ENCODE data around the gene EXOC4.

Gene EXOC4

GRCh38 chr7:133807624-133808492 is 555.0 kb downstream of the EXOC4 start:
- no peak for DNase-seq

GRCh38 chr7:133808493-133808866 is 555.6 kb downstream of the EXOC4 start:
- no peak for DNase-seq

- DNase-seq: no peak
Observed at GRCh38 chr7:133812877-133813276, 560.0 kb downstream of the EXOC4 start.

- no peak for DNase-seq
Observed at GRCh38 chr7:133815611-133816210, 562.8 kb downstream of the EXOC4 start.

GRCh38 chr7:133819695-133820094 is 566.8 kb downstream of the EXOC4 start:
- DNase-seq: no peak

- no peak for DNase-seq
Observed at GRCh38 chr7:133820584-133820983, 567.7 kb downstream of the EXOC4 start.

GRCh38 chr7:133821171-133821570 is 568.3 kb downstream of the EXOC4 start:
- DNase-seq: no peak

GRCh38 chr7:133822001-133822641 is 569.2 kb downstream of the EXOC4 start:
- DNase-seq: no peak

- no peak for DNase-seq
Observed at GRCh38 chr7:133822868-133823552, 570.1 kb downstream of the EXOC4 start.

- DNase-seq: no peak
Observed at GRCh38 chr7:133824132-133824531, 571.3 kb downstream of the EXOC4 start.

GRCh38 chr7:133827707-133828623 is 575.1 kb downstream of the EXOC4 start:
- no peak for DNase-seq

GRCh38 chr7:133828906-133829305 is 576.0 kb downstream of the EXOC4 start:
- DNase-seq: no peak

GRCh38 chr7:133829336-133829897 is 576.5 kb downstream of the EXOC4 start:
- no peak for DNase-seq

GRCh38 chr7:133830081-133830480 is 577.2 kb downstream of the EXOC4 start:
- DNase-seq: no peak

- DNase-seq: no peak
Observed at GRCh38 chr7:133836666-133837065, 583.8 kb downstream of the EXOC4 start.

GRCh38 chr7:133837224-133837623 is 584.3 kb downstream of the EXOC4 start:
- DNase-seq: no peak

GRCh38 chr7:133839121-133839520 is 586.2 kb downstream of the EXOC4 start:
- DNase-seq: no peak

- DNase-seq: no peak
Observed at GRCh38 chr7:133843341-133843740, 590.5 kb downstream of the EXOC4 start.

GRCh38 chr7:133845005-133845404 is 592.1 kb downstream of the EXOC4 start:
- DNase-seq: no peak

GRCh38 chr7:133846203-133846945 is 593.5 kb downstream of the EXOC4 start:
- no peak for DNase-seq

Measured in NCI-H2029 (cell line).